RKO (cell line): ENCODE measurements around the gene SLC25A30.

ENCODE experiments used
- DNase-seq: peaks from one replicate; pipeline ENCODE4 v3.0.0-alpha.2; 2016; ENCODE audit warnings: low spot score

Gene SLC25A30, protein sequence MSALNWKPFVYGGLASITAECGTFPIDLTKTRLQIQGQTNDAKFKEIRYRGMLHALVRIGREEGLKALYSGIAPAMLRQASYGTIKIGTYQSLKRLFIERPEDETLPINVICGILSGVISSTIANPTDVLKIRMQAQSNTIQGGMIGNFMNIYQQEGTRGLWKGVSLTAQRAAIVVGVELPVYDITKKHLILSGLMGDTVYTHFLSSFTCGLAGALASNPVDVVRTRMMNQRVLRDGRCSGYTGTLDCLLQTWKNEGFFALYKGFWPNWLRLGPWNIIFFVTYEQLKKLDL

DNA sequence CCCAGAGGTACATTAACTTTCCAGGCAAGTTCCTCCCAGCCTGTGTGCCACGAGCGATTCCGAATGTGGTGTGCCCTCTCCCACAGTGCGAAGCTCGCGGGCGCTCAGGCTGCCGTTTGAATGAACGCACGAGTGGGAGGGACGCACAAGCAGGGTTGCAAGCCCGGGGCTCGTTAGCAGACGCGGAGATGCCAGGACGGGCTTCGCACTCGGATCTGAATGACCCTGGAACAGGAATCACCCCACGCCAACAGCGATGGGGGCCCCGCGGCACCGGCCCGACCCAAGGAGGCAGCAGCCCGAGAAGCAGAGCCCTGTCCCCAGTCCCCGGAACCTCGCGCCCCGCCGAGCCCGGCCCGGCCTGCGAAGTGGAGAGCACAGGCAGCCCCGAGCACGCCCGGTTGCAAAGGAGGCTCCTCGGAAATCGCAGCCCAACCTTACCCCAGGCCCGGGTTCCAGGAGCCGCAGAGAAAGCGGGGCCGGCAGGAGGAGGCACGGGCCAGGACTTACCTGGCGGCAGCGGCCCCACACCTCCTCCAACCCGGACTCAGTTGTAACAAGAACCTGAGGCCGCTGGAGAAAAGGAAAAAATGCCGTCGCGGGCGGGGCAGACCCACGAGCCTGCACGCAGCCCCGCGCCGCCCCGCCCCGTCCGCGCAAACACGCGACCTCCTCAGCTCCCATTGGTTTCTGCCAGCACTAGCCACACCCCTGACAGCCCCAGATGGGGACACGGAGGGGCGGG lies at the start of gene SLC25A30:
TSS of gene SLC25A30 (minus strand) at position 584 of the 745 bp plus-strand sequence. CDS start 6,948 bp downstream, outside the sequence.
- peak; percentile 63 for DNase-seq

DNA sequence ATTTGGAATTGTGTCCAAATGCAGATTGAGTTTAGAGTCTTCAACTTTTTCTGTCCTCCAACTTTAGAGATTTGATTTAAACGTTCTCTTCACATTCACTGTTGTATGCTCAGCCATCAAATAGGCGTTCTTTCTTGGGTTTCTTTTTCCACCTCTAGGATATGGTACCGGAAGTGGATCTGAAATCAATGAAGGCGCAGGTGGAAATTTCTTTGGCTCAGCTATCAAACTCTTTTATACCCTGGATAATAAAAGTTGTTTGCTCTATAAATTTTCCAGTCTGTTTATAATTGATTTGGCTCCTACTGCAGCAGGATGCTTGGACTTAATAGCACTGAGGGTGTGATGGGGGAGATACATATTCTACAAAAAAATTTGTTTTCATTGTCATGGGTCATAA lies 48.2 kb upstream of the SLC25A30 start:
- no peak for DNase-seq

DNA sequence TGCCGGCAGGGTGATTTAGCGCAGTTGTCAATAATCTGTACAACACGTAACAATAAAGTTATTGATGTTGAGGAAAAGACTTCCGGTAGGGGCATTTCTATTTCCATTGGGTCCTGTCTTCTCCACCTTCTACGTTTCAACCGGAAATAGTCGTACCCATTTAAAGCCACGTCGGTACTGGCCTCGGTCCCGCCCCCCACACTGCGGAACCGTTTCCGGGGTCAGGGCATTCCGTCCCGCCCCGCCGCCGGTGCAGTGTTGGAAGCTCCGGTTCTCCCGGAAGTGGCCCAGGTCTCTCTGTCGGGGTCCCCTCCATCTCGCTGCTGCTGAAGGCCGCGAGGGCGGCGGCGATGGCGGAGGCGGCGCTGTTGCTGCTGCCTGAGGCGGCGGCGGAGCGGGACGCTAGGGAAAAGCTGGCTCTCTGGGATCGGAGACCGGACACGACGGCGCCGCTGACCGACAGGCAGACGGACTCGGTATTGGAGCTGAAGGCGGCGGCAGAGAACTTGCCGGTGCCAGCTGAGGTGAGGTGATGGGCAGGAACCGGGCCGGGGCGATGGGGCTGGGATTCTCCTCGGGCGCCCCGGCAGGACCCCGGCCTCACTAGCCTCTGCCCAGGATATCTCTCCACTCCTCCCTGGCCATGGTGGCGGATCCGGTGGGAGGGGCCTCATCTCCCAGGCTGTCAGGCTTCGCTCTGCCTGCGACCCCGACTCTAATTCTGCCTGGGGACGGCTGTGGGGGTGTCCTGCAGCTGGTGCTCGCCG lies 46.7 kb upstream of the SLC25A30 start, which contains the start of gene COG3:
TSS of gene COG3 (plus strand) at position 253 of the 767 bp plus-strand sequence. CDS start at position 351, 98 bp downstream.
- DNase-seq = peak; percentile 98

DNA sequence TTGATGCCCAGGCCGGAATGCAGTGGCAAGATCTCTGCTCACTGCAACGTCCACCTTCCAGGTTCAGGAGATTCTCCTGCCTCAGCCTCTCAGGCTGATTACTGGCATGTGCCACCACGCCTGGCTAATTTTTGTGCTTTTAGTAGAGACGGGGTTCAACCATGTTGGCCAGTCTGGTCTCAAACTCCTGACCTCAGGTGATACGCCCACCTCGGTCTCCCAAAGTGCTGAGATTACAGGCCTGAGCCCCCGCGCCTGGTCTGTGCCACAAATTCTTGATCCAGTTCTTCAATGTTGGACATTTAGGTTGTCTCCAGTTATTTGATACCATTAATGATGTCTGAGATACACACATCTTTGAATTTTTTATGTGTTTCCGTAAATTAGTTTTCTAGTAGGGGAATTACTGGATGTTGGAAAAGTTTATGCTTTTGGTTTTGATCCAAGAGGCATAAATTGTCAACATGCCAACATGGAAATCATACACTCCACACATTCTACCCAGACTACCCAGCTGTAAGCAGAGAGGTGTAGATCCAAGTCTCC lies 46.0 kb upstream of the SLC25A30 start:
- DNase-seq = no peak

DNA sequence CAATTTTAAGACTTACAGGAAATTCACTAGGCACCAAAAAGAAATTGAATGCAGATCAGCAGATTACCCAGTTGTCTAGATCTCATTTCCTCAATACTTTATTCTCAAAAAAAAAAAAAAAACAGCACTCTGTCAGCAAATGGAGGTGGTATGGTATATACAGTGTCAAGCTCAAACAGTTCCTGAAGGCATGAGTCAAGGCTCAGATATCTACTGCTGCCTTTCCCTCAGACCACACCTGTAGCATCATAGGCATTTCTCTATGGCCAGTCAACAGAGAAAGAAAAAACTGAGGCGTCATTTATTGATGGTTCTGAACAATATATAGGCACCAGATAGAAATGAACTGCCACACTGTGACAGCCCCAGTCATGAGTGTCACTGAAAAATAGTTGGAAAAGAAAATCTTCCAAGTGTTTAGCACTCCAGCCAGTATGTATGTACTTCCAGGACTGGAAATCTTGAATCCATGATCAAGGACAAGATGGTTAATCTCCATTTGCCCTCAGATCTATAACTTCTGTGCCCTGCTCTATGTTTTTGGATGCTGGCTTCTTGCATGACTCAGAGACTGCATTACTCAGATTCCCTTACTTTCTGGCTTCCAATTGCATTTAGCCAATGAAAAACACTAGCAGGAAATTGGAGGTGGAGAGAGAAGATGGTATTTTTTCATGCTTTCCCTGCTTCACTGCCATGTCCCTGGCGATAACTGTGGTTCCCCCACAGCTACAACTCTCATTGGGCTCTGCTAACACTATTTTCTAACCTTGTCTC lies 38.2 kb upstream of the SLC25A30 start:
- peak; percentile 44 for DNase-seq

DNA sequence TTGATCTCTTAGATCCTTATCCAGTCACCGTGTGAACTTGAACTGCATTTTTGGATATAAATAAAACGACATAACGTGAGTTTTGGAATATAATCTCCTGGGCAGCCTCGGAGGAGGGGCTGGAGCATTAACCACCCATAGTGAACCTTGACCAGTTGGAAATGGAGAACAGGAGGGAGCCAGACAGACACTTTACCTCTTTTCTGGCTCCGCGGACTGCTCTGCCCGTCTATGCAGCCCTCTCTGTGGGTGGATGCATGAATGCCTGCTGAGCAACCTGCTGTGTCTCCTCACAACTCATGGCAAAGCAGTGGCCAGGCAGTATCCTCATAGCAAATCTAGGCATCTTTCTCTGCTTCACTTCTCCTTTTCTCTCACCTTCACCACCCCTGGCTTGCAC lies 36.0 kb upstream of the SLC25A30 start:
- DNase-seq = no peak

DNA sequence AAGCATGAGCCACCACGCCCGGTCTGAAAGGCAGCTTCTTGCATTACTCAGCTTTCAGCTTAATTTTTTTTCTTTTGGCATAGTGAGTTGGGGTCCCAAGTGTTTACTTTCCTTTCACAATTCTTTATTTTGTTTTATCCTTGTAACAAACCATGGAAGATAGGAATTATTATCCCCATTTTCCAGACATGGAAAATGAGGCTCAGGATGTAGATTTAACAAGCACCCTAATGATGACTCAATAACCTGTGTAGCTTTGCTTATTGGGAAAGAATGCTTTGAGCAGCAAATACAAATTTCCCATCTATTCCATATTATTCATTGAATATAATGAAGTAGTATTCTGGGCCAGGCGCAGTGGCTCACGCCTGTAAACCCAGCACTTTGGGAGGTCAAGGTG lies 33.1 kb upstream of the SLC25A30 start:
- no peak for DNase-seq

DNA sequence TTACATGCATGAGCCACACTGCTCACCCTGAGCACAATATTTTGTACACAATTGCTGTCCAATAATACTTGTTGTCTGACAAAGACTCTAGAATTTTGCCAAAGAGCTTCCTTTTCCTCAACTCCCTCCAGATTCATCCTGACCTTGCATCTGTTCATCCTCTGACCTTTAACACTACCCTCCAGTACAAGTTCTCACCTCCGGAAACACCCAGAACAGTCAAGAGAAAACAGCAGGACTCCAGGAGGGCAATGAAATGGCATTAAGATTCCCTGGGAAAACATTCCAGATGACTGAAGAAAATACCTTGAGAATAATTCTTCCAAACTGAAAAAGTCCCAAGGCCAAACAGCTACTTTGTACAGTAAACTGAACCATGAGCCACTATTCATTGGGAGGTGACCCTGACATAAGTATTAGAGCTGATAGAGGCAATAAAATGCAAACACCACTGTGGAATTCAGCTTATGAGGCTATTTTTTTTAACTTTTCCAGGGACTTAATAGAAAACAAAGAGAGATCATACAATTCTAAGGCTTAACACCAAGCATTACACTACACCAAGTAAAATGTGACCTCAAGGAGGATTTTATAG lies 30.9 kb upstream of the SLC25A30 start:
- no peak for DNase-seq

DNA sequence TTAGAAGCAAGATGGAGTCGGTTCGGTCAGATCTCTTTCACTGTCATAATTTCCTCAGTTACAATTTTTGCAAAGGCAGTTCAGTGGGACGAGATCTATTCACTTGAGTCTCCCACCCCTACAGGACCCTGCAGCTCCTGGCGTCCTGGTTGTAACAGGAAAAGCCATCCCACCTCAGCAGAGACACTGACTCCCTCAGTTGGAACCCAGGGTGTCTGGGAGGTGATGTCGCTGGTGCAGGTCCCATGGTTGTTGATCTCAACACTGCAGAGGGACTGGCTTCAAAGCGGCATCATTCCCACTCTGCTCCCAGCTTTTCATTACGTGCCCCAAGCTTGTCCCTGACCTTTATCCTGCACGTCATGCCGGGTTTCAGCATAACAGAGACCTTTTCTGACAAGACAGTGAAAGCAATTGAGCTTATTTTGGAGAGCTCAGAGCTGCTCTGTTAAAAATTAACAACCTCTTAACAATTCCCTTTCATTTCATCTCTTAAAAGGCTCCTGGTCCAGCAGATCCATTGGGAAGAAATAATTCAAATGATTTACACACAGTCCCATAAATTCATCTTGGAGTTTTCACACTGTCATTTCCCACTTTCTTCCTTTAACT lies 29.0 kb upstream of the SLC25A30 start:
- DNase-seq = no peak

DNA sequence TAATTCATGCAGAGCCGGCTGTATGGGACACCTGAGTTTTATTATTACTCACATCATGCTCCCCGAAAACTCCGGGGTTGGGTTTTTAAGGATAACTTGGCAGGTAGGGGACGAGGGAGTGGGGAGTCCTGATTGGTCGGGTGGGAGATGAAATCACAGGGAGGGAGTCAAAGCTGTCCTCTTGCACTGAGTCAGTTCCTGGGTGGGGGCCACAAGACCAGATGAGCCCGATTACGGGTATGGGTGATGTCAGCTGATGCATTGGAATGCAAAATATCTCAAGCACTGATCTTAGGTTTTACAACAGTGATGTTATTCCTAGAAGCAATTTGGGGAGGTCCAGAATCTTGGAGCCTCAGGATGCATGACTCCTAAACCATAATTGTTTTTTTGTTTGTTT lies 28.0 kb upstream of the SLC25A30 start:
- DNase-seq = no peak

DNA sequence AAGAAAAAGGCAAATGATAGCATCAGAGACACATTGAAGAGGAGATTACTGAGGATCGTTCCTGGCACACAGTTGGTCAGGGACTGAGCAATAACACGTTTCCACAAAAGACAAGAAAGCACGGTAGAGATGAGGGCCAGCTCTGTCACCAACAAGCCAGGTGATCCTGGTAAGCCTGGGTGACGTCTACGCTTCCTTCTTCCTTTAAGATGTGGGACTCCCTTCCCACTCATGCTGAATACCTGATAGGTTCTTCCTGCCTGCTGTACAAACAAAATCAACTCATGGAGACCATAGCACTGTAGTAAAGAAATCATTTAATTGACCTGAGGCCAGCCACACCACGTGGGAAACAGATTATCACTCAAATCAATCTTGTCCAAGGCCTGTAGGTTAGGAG lies 26.9 kb upstream of the SLC25A30 start:
- no peak for DNase-seq

DNA sequence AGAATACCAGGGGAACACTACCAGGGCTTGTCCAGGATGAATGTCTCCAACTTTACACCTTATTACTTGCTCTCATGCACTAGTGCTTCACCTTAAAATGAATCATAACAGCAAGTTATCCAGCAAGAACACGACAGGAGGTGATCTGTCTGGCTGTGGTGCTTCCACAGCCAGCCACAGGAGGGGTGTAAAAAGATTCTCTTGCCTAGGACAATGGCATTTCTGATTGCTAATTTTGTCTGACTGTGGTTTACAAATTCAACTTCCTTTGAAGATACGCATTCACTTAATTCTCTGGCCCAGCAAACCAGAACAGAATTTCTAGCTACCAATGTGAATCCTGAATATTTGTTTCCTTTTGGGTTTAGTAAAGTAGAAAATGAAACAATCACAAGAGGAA lies 23.5 kb upstream of the SLC25A30 start:
- peak; percentile 26 for DNase-seq

DNA sequence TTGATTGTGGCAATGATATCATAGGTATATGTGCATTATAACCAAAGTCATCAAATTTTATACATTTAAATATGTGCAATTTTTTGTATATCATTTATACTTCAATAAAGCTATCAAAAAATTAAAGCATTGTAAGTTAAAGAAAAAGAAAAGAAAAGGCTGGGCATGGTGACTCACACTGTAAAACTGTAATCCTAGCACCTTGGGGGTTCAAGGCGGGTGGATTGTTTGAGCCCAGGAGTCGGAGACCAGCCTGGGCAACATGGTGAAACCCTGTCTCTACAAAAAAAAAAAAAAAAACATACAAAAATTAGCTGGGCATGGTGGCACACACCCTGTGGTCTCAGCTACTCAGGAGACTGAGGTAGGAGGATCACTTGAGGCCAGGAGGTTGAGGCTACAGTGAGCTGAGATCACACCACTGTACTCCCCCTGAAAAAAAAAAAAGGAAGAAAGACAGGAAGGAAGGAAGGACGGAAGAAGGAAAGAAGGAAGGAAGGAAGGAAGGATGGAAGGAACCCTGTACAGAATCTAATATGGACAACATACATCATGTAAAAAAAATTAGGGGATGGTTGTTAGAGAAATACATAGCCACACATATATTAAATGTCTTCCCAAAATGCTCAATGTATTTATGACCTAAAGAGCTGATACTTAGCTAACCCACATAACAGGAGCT lies 21.7 kb upstream of the SLC25A30 start:
- DNase-seq = no peak

DNA sequence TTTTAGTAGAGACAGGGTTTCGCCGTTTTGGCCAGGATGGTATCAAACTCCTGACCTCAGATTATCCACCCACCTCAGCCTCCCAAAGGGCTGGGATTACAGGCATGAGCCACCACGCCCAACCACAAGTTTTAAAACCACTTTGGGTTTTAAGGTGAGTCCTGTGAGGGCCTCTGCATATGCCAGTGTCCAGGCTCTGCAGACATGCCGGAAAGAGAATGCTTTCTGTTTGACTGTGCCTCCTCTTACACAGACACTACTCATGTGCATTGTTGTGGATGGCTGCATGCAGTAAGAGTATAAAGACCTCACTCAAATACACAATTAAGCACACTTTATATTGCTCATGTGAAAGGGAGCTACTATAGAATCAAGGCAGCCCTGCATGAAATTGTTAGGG lies 20.8 kb upstream of the SLC25A30 start:
- DNase-seq = no peak

DNA sequence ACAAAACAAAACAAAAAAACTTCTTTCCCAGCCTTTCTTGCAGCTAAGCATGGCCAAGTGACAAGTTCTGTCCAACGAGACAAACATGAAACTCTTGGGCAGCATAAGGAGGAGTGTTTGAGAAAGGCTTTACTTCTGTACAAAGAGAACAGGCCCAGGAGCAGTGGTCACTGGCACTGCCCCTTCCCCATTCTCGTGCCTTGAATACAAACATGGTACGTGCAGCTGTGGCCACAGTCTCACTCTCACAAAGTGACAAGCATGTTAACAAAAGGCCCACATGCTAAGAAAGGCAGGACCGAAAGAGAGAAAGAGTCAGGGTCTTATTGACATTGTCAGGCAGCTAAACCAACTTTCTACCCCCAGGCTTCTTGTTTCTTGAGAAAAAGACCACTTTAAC lies 19.8 kb upstream of the SLC25A30 start:
- DNase-seq = no peak

DNA sequence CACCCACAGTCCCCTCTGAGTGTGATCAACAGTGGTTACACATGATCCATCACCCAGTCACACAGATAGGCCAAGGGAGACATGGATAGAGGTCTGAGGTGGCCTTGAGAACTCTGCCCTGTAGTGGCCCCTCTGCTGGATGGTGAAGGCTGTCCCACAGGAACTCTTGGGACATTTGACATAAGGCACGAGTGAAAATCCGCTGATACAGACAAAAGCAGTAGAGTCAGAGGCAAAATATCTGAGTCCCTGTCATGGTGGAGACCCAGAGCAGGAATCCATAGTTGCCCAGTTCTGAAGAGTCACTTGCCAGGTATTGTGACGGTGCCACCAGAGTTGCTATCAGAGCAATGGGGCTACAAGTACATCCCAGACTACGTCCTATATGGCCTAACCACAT lies 18.8 kb upstream of the SLC25A30 start:
- DNase-seq = no peak

DNA sequence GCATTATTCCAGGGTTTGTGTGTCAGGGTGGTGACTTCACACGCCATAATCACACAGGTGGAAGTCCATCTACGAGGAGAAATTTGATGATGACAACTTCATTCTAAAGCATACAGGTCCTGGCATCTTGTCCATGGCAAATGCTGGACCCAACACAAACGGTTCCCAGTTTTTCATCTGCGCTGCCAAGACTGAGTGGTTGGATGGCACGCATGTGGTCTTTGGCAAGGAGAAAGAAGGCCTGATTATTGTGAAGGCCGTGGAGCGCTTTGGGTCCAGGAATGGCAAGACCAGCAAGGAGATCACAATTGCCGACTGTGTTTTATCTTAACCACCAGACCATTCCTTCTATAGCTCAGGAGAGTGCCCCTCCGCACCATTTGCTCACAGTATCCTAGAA lies 18.2 kb upstream of the SLC25A30 start:
- no peak for DNase-seq

DNA sequence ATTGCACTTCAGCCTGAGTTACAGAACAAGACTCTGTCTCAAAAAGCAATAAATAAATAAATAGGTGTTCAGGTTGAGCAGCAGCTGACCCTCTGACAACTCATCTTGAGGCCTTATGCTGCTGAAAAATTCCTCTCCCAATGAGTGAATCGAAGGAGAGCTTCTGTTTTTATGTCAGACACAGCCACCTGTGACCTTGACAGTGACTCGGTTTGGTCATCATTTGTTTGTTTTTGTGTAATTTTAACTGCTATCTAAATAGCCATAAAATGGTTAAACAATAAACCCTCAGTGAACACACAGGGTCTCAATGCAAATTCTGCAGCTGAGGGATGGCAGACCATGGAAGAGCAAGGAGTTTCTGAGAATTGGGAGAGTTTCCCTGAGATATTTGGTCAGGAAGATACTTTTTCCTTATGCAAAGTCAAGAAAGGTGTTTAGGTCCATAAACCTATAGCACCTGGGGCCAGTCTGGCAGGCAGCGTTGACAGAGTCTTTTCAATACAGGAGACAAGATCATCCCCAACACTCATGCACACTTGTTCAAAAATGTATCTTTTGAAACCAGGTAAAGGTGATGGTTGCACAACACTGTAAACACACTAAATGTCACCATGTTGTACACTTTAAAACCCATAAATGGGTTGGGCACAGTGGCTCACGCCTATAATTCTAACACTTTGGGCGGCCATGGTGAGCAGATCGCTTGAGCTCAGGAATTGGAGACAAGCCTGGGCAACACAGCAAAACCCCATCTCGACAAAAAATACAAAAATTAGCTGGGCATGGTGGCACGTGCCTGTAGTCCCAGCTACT lies 16.6 kb upstream of the SLC25A30 start:
- DNase-seq = no peak

DNA sequence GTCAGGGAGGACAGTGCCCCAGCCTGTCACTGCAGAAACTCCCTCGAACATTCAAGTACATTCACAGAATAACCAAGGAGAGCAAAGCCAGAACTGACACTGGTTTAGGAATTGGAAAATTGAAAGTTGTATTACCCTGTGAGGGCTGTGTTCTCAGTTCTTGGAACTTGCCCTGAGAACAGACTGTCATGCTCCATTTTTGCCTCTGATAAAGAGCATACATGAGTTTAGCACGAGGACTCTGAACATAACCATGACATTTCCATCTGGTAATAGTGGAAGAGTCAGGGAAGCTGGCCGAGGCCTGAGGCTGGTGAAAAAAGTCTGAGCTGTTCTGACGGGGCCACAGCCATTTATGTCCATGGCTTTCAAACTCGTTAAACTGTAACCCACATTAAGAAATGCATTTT lies 15.2 kb upstream of the SLC25A30 start:
- no peak for DNase-seq
